ENCODE data around the gene AGAP9.
"Not testable (repeated sequence)": the region's sequence is repeated elsewhere in the genome, so short reads cannot be mapped to it uniquely, and the experiment has no call there.

Gene AGAP9

DNA sequence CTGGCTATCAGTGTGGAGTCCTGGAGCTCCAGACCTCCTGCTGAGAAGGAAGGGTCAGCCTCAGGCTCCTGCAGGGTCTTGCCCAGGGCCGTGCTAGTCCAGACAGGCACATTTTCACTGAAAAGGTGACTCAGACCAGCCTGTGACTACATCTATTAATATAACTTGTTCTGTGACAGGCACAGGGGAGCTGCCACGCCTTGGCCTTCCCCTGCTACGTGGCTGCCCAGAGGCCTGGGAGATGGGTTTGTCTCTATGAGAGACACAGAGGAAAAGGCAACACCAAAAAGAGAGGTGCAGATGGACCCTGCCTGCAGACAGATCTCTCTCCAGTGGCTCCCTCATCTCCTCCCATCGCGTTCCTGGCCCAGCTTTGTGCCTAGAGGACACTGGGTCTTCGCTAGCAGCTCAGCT lies 41.7 kb downstream of the AGAP9 start:
- not testable (repeated sequence) for H3K4me3 ChIP-seq (ENCODE audit: low read length); H3K4me1 ChIP-seq (ENCODE audit: control insufficient read depth, insufficient read depth, low read length); H3K27me3 ChIP-seq (ENCODE audit: control insufficient read depth, insufficient read depth, low read length); H3K9ac ChIP-seq (ENCODE audit: low read length); H3K36me3 ChIP-seq (ENCODE audit: control insufficient read depth, insufficient read depth, low read length); H3K9me3 ChIP-seq (ENCODE audit: control insufficient read depth, low read length)

DNA sequence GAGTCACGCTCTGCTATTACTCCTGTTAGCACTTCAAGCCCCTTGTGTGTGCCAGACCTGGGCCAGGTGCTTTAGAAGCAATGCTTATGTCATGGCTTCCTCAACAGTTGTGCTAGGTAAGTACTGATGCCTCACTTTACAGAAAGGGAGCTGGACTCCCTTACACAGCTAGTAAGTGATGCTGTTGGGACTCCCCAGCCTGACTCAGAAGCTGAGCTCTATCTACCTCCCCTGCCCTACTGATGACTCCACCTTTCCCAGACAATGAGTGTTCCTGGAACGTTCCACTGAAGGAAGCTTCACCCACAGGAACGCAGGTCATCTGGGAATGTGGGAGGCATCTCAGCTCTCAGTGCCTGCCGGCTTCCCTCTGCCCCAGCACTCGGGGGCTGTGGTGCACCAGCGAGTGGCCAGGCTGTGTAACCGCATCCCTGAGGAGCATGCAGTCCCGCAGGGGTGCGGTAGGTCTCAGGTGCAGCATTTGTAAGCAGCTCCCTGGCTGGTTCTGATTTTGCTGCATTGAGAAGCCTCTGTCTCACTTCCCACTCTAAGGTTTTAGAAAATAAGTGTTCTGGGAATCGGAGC lies 42.2 kb downstream of the AGAP9 start:
- H3K4me3 ChIP-seq (ENCODE audit: low read length); H3K27me3 ChIP-seq (ENCODE audit: control insufficient read depth, insufficient read depth, low read length); H3K4me1 ChIP-seq (ENCODE audit: control insufficient read depth, insufficient read depth, low read length); H3K9ac ChIP-seq (ENCODE audit: low read length); H3K9me3 ChIP-seq (ENCODE audit: control insufficient read depth, low read length); H3K36me3 ChIP-seq (ENCODE audit: control insufficient read depth, insufficient read depth, low read length): not testable (repeated sequence)

GRCh38 chr10:47480133-47480532 lies 43.3 kb downstream of the AGAP9 start:
- not testable (repeated sequence) for H3K4me3 ChIP-seq (ENCODE audit: low read length); H3K4me1 ChIP-seq (ENCODE audit: control insufficient read depth, insufficient read depth, low read length); H3K9me3 ChIP-seq (ENCODE audit: control insufficient read depth, low read length); H3K27me3 ChIP-seq (ENCODE audit: control insufficient read depth, insufficient read depth, low read length); H3K36me3 ChIP-seq (ENCODE audit: control insufficient read depth, insufficient read depth, low read length); H3K9ac ChIP-seq (ENCODE audit: low read length)

DNA sequence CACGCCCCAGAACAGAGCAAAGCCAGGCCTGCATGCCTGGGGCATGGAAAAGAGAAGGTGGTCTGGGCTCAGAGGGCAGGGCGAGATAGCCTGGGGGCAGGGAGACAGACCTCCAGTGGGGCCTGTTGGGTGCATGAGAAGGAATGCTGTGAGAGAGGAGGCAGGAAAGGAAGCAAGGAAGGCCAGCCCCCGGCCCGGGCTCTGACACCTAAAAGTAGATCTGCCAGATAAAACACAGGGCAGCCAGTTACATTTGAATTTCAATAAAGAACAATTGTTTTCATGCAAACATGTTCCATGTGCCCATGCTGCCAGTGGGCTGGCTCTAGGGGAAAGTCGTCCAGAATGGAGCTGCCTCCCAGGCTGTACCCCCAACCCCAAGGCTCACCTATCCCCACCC lies 45.3 kb downstream of the AGAP9 start:
- not testable (repeated sequence) for H3K36me3 ChIP-seq (ENCODE audit: control insufficient read depth, insufficient read depth, low read length); H3K9ac ChIP-seq (ENCODE audit: low read length); H3K27me3 ChIP-seq (ENCODE audit: control insufficient read depth, insufficient read depth, low read length); H3K4me3 ChIP-seq (ENCODE audit: low read length); H3K4me1 ChIP-seq (ENCODE audit: control insufficient read depth, insufficient read depth, low read length); H3K9me3 ChIP-seq (ENCODE audit: control insufficient read depth, low read length)

- not testable (repeated sequence) for H3K36me3 ChIP-seq (ENCODE audit: control insufficient read depth, insufficient read depth, low read length); H3K27me3 ChIP-seq (ENCODE audit: control insufficient read depth, insufficient read depth, low read length); H3K4me3 ChIP-seq (ENCODE audit: low read length); H3K4me1 ChIP-seq (ENCODE audit: control insufficient read depth, insufficient read depth, low read length); H3K9ac ChIP-seq (ENCODE audit: low read length); H3K9me3 ChIP-seq (ENCODE audit: control insufficient read depth, low read length)
These were observed 46.4 kb downstream of the AGAP9 start for GRCh38 chr10:47477078-47477477.

- not testable (repeated sequence) for H3K4me3 ChIP-seq (ENCODE audit: low read length); H3K27me3 ChIP-seq (ENCODE audit: control insufficient read depth, insufficient read depth, low read length); H3K9ac ChIP-seq (ENCODE audit: low read length); H3K4me1 ChIP-seq (ENCODE audit: control insufficient read depth, insufficient read depth, low read length); H3K36me3 ChIP-seq (ENCODE audit: control insufficient read depth, insufficient read depth, low read length); H3K9me3 ChIP-seq (ENCODE audit: control insufficient read depth, low read length)
These were observed 48.3 kb downstream of the AGAP9 start for GRCh38 chr10:47475101-47475500.

GRCh38 chr10:47473516-47473915 lies 49.9 kb downstream of the AGAP9 start:
- not testable (repeated sequence) for H3K27me3 ChIP-seq (ENCODE audit: control insufficient read depth, insufficient read depth, low read length); H3K4me3 ChIP-seq (ENCODE audit: low read length); H3K36me3 ChIP-seq (ENCODE audit: control insufficient read depth, insufficient read depth, low read length); H3K4me1 ChIP-seq (ENCODE audit: control insufficient read depth, insufficient read depth, low read length); H3K9me3 ChIP-seq (ENCODE audit: control insufficient read depth, low read length); H3K9ac ChIP-seq (ENCODE audit: low read length)

- not testable (repeated sequence) for H3K4me1 ChIP-seq (ENCODE audit: control insufficient read depth, insufficient read depth, low read length); H3K36me3 ChIP-seq (ENCODE audit: control insufficient read depth, insufficient read depth, low read length); H3K27me3 ChIP-seq (ENCODE audit: control insufficient read depth, insufficient read depth, low read length); H3K9ac ChIP-seq (ENCODE audit: low read length); H3K9me3 ChIP-seq (ENCODE audit: control insufficient read depth, low read length); H3K4me3 ChIP-seq (ENCODE audit: low read length)
These were observed 50.8 kb downstream of the AGAP9 start for GRCh38 chr10:47472647-47473046.

DNA sequence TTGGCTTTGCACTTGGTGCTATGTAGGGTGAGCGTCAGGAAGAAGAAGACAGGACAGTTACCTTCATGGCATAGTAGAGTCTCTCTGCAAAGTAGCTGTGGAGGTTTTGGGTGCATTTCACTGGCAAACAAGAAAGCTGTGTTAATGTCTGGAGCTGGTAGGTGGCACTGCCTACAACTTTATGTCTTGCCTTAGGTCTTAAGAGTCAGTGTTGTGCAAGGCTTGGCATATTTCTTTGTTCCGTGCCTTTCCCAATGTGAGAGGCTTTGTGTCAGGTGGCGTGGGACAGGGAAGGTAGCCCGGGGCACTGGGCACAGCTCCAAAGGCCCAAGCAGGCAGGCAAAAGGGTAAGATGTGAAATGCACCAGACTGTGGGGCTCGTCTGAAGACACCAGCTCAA lies 51.4 kb downstream of the AGAP9 start:
- not testable (repeated sequence) for H3K4me1 ChIP-seq (ENCODE audit: control insufficient read depth, insufficient read depth, low read length); H3K4me3 ChIP-seq (ENCODE audit: low read length); H3K9me3 ChIP-seq (ENCODE audit: control insufficient read depth, low read length); H3K9ac ChIP-seq (ENCODE audit: low read length); H3K27me3 ChIP-seq (ENCODE audit: control insufficient read depth, insufficient read depth, low read length); H3K36me3 ChIP-seq (ENCODE audit: control insufficient read depth, insufficient read depth, low read length)

DNA sequence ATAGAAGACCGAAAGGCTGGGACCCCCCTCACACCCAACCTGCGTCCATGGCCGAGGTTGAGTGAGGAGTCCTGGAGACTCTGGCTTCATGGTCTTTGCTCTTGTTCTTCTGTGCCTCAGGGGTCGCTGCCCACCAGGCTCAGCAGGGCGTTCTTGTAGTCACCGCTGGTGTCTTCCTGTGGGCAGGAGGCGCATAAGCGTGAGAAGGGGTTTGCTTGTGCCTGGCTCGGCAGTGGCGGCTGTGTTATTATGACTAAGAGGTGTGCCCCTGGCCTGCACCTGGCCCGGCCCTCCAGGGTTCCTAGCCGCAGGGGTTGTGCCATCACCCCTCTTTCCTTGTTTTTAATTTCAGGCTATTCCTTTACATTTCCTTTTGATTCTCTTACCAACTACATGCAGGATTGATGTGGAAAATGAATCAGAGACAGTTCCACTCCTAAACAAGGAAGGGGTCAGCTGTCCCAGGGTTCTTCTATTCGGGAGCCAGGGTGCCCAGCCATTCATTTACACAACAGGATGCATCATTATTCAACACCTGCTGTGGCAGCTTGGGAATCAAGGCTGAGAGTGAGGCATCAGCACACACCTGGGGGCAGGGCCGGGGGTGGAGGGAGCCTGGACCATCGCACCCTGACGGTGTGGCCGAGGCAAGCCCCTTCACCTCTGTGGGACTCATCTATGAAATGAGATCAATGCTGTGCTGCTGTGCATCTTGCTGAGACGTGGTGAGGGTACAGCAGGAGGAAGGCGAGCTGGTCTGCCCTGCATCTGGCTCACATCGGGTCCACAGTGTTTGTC lies 54.5 kb downstream of the AGAP9 start:
- H3K36me3 ChIP-seq (ENCODE audit: control insufficient read depth, insufficient read depth, low read length); H3K4me1 ChIP-seq (ENCODE audit: control insufficient read depth, insufficient read depth, low read length); H3K9me3 ChIP-seq (ENCODE audit: control insufficient read depth, low read length); H3K9ac ChIP-seq (ENCODE audit: low read length); H3K27me3 ChIP-seq (ENCODE audit: control insufficient read depth, insufficient read depth, low read length); H3K4me3 ChIP-seq (ENCODE audit: low read length): not testable (repeated sequence)

DNA sequence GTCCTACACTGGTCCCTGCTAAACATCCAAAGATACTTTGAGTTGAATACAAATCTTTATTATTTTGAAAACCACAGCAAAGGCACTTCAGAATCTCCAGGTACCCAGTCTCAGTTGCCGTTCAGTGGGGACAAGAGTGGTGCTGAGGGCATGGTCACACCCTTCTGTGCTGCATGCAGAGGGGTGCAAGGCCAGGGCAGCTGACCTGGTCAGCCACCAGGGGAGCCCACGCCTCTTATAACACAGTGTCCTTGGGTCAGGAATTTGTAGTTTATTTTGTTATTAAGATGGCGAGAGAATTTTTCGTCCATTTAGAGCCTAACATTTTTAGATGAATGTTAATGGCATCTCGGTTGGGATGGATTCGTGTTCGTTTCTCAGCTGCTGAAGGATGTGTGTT lies 55.5 kb downstream of the AGAP9 start:
- H3K36me3 ChIP-seq (ENCODE audit: control insufficient read depth, insufficient read depth, low read length); H3K4me3 ChIP-seq (ENCODE audit: low read length); H3K27me3 ChIP-seq (ENCODE audit: control insufficient read depth, insufficient read depth, low read length); H3K9me3 ChIP-seq (ENCODE audit: control insufficient read depth, low read length); H3K9ac ChIP-seq (ENCODE audit: low read length); H3K4me1 ChIP-seq (ENCODE audit: control insufficient read depth, insufficient read depth, low read length): not testable (repeated sequence)

- not testable (repeated sequence) for H3K9ac ChIP-seq (ENCODE audit: low read length); H3K4me3 ChIP-seq (ENCODE audit: low read length); H3K9me3 ChIP-seq (ENCODE audit: control insufficient read depth, low read length); H3K36me3 ChIP-seq (ENCODE audit: control insufficient read depth, insufficient read depth, low read length); H3K4me1 ChIP-seq (ENCODE audit: control insufficient read depth, insufficient read depth, low read length); H3K27me3 ChIP-seq (ENCODE audit: control insufficient read depth, insufficient read depth, low read length)
These were observed 56.0 kb downstream of the AGAP9 start for GRCh38 chr10:47467458-47467857.

Measured in mucosa of stomach (tissue), 1 donor.